ENCODE data around the gene SLC2A4RG.

The SLC2A4RG gene

DNA sequence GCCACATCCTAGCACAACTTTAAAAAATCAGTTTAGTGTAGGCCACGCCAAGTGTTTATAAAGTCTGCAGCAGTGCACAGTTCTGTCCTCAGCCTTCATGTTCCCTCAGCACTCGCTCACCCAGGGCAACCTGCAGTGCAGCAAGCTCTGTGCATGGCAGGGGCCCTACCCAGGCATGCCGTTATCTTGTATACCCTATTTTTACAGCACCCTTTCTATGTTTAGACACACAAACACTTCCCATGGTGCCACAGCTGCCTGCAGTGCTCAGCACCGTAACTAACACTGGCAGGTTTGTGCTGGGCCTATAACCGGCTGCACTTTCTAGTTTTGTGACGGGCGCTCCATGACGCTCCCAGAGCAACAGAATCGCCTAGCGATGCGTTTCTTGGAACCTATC is 47.7 kb downstream of the SLC2A4RG start:
- DNase-seq (ENCODE audit: low read depth): no peak
- H3K4me3 ChIP-seq (ENCODE audit: low read depth, low read length): no peak overlapping the region
- TF ChIP-seq, protein P1, sequence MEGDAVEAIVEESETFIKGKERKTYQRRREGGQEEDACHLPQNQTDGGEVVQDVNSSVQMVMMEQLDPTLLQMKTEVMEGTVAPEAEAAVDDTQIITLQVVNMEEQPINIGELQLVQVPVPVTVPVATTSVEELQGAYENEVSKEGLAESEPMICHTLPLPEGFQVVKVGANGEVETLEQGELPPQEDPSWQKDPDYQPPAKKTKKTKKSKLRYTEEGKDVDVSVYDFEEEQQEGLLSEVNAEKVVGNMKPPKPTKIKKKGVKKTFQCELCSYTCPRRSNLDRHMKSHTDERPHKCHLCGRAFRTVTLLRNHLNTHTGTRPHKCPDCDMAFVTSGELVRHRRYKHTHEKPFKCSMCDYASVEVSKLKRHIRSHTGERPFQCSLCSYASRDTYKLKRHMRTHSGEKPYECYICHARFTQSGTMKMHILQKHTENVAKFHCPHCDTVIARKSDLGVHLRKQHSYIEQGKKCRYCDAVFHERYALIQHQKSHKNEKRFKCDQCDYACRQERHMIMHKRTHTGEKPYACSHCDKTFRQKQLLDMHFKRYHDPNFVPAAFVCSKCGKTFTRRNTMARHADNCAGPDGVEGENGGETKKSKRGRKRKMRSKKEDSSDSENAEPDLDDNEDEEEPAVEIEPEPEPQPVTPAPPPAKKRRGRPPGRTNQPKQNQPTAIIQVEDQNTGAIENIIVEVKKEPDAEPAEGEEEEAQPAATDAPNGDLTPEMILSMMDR (IDR thresholded peaks at IDR 0.05; ENCODE audit: low read depth, low read length, missing control alignments): no peak

GRCh38 chr20:63787749-63788148 is 48.2 kb downstream of the SLC2A4RG start:
- TF ChIP-seq, protein P1 (IDR thresholded peaks at IDR 0.05; ENCODE audit: low read depth, low read length, missing control alignments): no peak
- H3K4me3 ChIP-seq (ENCODE audit: low read depth, low read length): no peak overlapping the region
- no peak for DNase-seq (ENCODE audit: low read depth)

DNA sequence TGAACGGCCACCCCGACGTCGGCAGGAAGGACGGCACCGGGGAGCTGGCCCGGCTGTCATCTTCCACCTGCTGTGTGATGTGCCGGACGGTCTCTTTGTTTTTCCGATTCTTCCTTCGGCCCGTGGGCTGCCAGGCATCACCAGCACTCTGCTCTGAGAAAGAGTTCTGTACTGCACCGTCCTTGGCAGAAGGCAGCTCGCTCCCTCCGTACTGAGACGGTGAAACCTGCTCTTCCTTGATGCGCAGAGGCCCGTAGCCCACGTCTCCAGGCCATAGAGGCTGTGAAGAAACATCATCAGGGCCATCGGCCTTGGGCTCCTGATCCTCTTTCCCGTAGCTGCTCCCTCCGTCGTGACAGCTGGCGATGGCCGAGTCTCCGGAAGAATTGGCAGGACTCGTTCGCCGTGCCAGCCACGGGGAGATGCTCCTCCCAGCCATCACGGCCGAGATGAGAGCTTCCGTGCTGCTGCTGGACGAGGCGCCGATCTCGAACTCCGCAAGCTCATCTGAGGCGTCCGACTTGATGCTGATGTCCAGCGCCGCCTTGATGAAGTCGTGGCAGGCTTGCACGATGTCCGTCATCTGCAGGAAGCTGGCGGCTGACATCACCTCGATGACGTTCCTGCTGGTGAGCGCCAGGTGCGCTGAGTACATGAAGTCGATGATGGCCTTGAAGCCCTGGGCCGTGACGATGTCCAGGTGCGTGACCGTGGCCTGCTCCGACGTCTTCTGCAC is 50.4 kb downstream of the SLC2A4RG start:
- no peak overlapping the region for H3K4me3 ChIP-seq (ENCODE audit: low read depth, low read length)
- DNase-seq (ENCODE audit: low read depth): no peak
- TF ChIP-seq, protein P1 (IDR thresholded peaks at IDR 0.05; ENCODE audit: low read depth, low read length, missing control alignments): no peak

GRCh38 chr20:63790572-63791168 is 51.1 kb downstream of the SLC2A4RG start:
- no peak overlapping the region for H3K4me3 ChIP-seq (ENCODE audit: low read depth, low read length)
- TF ChIP-seq, protein P1 (IDR thresholded peaks at IDR 0.05; ENCODE audit: low read depth, low read length, missing control alignments): no peak
- DNase-seq (ENCODE audit: low read depth): no peak

- DNase-seq (ENCODE audit: low read depth): no peak
- H3K4me3 ChIP-seq (ENCODE audit: low read depth, low read length): no peak overlapping the region
- TF ChIP-seq, protein P1 (IDR thresholded peaks at IDR 0.05; ENCODE audit: low read depth, low read length, missing control alignments): no peak
Measured at GRCh38 chr20:63791497-63792156, 52.1 kb downstream of the SLC2A4RG start.

DNA sequence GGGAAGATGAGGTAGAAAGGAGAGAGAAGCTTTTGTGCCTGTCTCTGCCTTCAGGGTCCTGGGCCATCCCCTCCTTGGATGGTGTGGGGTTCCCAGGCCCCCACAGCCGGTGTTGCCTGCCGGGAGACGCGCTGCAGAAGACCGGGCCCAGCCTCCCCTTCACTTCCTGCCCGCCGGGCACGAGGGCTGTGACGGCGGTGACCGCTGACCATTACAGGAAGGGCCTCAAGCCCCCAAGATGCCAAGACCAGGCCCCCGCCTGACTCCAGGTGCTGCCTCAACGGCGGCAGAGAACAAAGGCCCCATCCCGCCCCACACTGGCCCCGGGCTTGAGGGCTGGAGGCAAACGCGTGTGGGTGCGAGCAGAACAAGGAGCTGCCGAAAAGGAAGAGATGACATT is 53.3 kb downstream of the SLC2A4RG start:
- no peak overlapping the region for H3K4me3 ChIP-seq (ENCODE audit: low read depth, low read length)
- no peak for DNase-seq (ENCODE audit: low read depth)
- TF ChIP-seq, protein P1 (IDR thresholded peaks at IDR 0.05; ENCODE audit: low read depth, low read length, missing control alignments): no peak
